ENCODE measurements around the gene ATP5F1E.

The ATP5F1E gene

GRCh38 chr20:59077705-59078104 is 45.6 kb upstream of the ATP5F1E start:
- no peaks in the 10 kb centered on the region for H4K20me1 ChIP-seq (ENCODE audit: insufficient read depth, low read length)
- no peaks in the 10 kb centered on the region for H3K79me2 ChIP-seq (ENCODE audit: insufficient read depth, low read length)
- ATAC-seq (ENCODE audit: insufficient read depth, low read depth) = no peak
- no peak overlapping the region for H3K9ac ChIP-seq (ENCODE audit: low read depth, low read length)
- no peaks in the 10 kb centered on the region for H3K4me1 ChIP-seq (ENCODE audit: insufficient read depth, low read length)
- no peaks in the 10 kb centered on the region for H3K9me3 ChIP-seq (ENCODE audit: insufficient read depth, low read length, severe bottlenecking)
- no peak overlapping the region for H3K27ac ChIP-seq (ENCODE audit: low read length)
- no peak overlapping the region for H3K4me3 ChIP-seq (ENCODE audit: low read depth in 1 of 2, low read length in 2 of 2)
- TF ChIP-seq CTCF (IDR thresholded peaks at IDR 0.05; ENCODE audit: borderline replicate concordance, extremely low read depth, low read length, poor library complexity, severe bottlenecking) (no peak), EZH2 (IDR thresholded peaks at IDR 0.05; ENCODE audit: borderline replicate concordance, low read depth, low read length, severe bottlenecking) (no peak)
- DNase-seq = no peak
- no peak overlapping the region for H3K4me2 ChIP-seq (ENCODE audit: insufficient read depth, low read length)
- H2AFZ ChIP-seq (ENCODE audit: low read depth, low read length) = no peak overlapping the region
- H3K36me3 ChIP-seq (ENCODE audit: insufficient read depth, low read length) = no peaks in the 10 kb centered on the region
- H3K27me3 ChIP-seq (ENCODE audit: insufficient read depth, low read length, poor library complexity) = peaks cover 27% of the 10 kb centered on the region

DNA sequence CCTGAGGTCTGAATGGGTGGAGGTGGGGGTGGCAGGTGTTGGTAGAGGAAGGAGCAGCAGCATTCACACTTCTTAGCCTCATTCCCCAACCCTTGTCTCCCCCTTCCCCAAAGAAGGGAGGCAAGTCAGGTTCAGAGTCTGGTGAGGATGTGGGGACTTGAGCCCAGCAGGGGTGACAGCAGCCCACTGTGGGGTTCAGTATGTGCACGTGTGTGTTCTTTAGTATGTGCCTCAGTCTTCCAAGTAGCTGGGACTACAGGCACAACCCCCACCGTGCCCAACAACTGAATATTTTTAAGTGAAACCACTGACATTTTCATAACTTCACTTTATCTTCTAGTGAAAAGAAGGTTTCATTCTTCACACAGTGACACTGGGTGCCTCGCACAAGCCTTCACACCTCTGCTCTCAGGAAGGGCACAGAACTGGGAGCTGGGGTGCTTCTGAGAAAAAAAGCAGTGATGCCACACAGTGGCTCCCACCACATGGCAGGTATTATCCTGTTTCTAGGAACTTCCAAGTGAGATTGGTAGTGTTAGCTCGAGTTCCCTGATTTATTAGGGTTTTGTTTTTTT is 43.9 kb upstream of the ATP5F1E start:
- Histone ChIP-seq H3K9ac (ENCODE audit: low read depth, low read length) (no peak overlapping the region), H3K27ac (ENCODE audit: low read length) (no peak overlapping the region), H3K36me3 (ENCODE audit: insufficient read depth, low read length) (no peaks in the 10 kb centered on the region), H3K4me3 (ENCODE audit: low read depth in 1 of 2, low read length in 2 of 2) (no peak overlapping the region), H3K4me1 (ENCODE audit: insufficient read depth, low read length) (no peaks in the 10 kb centered on the region), H3K79me2 (ENCODE audit: insufficient read depth, low read length) (no peaks in the 10 kb centered on the region), H4K20me1 (ENCODE audit: insufficient read depth, low read length) (no peaks in the 10 kb centered on the region), H3K27me3 (ENCODE audit: insufficient read depth, low read length, poor library complexity) (peaks cover 31% of the 10 kb centered on the region), H3K9me3 (ENCODE audit: insufficient read depth, low read length, severe bottlenecking) (no peaks in the 10 kb centered on the region), H3K4me2 (ENCODE audit: insufficient read depth, low read length) (no peak overlapping the region), H2AFZ (ENCODE audit: low read depth, low read length) (no peak overlapping the region)
- DNase-seq = no peak
- no peak for TF ChIP-seq CTCF (IDR thresholded peaks at IDR 0.05; ENCODE audit: borderline replicate concordance, extremely low read depth, low read length, poor library complexity, severe bottlenecking)
- TF ChIP-seq EZH2 (IDR thresholded peaks at IDR 0.05; ENCODE audit: borderline replicate concordance, low read depth, low read length, severe bottlenecking) = no peak
- no peak for ATAC-seq (ENCODE audit: insufficient read depth, low read depth)

GRCh38 chr20:59074456-59074855 is 42.3 kb upstream of the ATP5F1E start:
- Histone ChIP-seq H4K20me1 (ENCODE audit: insufficient read depth, low read length) (no peaks in the 10 kb centered on the region), H3K9me3 (ENCODE audit: insufficient read depth, low read length, severe bottlenecking) (no peaks in the 10 kb centered on the region), H3K9ac (ENCODE audit: low read depth, low read length) (no peak overlapping the region), H2AFZ (ENCODE audit: low read depth, low read length) (no peak overlapping the region), H3K36me3 (ENCODE audit: insufficient read depth, low read length) (no peaks in the 10 kb centered on the region), H3K27me3 (ENCODE audit: insufficient read depth, low read length, poor library complexity) (peaks cover 36% of the 10 kb centered on the region), H3K4me1 (ENCODE audit: insufficient read depth, low read length) (no peaks in the 10 kb centered on the region), H3K79me2 (ENCODE audit: insufficient read depth, low read length) (no peaks in the 10 kb centered on the region), H3K4me3 (ENCODE audit: low read depth in 1 of 2, low read length in 2 of 2) (no peak overlapping the region), H3K4me2 (ENCODE audit: insufficient read depth, low read length) (no peak overlapping the region), H3K27ac (ENCODE audit: low read length) (no peak overlapping the region)
- ATAC-seq (ENCODE audit: insufficient read depth, low read depth) (no peak), DNase-seq (no peak)
- TF ChIP-seq EZH2 (IDR thresholded peaks at IDR 0.05; ENCODE audit: borderline replicate concordance, low read depth, low read length, severe bottlenecking) = no peak
- TF ChIP-seq CTCF (IDR thresholded peaks at IDR 0.05; ENCODE audit: borderline replicate concordance, extremely low read depth, low read length, poor library complexity, severe bottlenecking) = no peak

DNA sequence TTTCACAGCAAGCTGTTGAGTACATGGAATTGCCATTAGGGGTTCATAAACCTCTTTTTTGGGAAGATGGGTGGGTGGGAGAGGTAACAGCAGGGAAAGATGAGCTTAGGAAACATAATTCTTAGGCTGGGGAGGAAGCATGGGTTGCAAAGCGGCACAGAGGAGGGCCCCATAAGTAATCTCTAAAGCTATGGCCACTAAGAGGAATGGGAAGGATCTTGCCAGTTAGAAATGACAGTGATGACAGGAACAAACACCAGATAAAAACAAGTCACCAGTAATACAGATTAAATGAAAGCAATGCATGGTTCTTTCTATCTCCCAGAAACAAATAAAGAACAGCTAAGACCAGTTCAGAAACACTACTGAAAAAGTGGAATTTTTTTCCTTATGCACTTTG is 41.4 kb upstream of the ATP5F1E start:
- Histone ChIP-seq H3K9me3 (ENCODE audit: insufficient read depth, low read length, severe bottlenecking) (no peaks in the 10 kb centered on the region), H3K4me1 (ENCODE audit: insufficient read depth, low read length) (no peaks in the 10 kb centered on the region), H3K9ac (ENCODE audit: low read depth, low read length) (no peak overlapping the region), H3K4me2 (ENCODE audit: insufficient read depth, low read length) (no peak overlapping the region), H3K27me3 (ENCODE audit: insufficient read depth, low read length, poor library complexity) (peaks cover 38% of the 10 kb centered on the region), H4K20me1 (ENCODE audit: insufficient read depth, low read length) (no peaks in the 10 kb centered on the region), H3K36me3 (ENCODE audit: insufficient read depth, low read length) (no peaks in the 10 kb centered on the region), H2AFZ (ENCODE audit: low read depth, low read length) (no peak overlapping the region), H3K4me3 (ENCODE audit: low read depth in 1 of 2, low read length in 2 of 2) (no peak overlapping the region), H3K79me2 (ENCODE audit: insufficient read depth, low read length) (no peaks in the 10 kb centered on the region), H3K27ac (ENCODE audit: low read length) (no peak overlapping the region)
- DNase-seq (no peak), ATAC-seq (ENCODE audit: insufficient read depth, low read depth) (no peak)
- TF ChIP-seq EZH2 (IDR thresholded peaks at IDR 0.05; ENCODE audit: borderline replicate concordance, low read depth, low read length, severe bottlenecking) (no peak), CTCF (IDR thresholded peaks at IDR 0.05; ENCODE audit: borderline replicate concordance, extremely low read depth, low read length, poor library complexity, severe bottlenecking) (no peak)
